ENCODE measurements around the gene GPR17.
A peak's percentile ranks its signal among the peaks of the same experiment; 100 is the strongest.

The GPR17 gene

GRCh38 chr2:127641846-127642507 lies 4.0 kb upstream of the GPR17 start:
- DNase-seq (ENCODE audit: low read depth) = no peak

DNA sequence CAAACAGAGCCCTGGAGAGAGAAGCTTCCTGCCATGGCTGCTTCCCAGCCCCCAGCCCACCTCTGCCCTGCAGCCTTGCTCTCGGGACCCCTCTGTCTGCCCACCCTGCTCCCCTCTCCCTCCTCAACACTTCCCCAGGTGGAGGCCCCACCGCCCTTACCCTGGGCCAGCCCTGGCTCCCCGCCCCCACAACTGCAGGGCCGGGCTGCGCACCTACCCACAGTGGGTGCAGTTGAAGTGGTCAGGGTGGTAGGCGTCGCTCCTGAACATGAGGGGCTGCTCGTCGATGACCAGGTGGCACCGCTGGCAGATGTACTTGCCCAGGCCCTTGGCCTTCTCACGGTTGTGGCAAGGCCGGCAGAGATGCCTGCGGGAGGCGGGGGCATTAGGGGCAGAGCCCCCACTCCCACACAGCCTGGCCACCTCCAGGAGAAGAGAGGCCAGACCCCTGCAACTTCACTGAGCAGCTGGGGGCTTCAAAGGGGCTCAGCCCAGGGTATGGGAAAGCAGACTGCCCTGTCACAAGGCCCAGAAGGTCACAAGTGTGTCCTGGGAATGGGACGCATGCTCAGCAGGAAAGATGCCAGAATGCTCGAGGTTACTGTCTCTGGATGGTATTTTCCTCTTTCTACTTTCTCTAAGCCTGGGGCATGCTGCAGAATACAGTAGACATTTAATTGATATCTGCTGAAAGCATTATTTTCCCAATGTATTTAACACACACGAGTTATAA lies 3.1 kb upstream of the GPR17 start:
- DNase-seq (ENCODE audit: low read depth) = no peak

- no peak for DNase-seq (ENCODE audit: low read depth)
These were observed 2.4 kb upstream of the GPR17 start for GRCh38 chr2:127643439-127644065.

DNA sequence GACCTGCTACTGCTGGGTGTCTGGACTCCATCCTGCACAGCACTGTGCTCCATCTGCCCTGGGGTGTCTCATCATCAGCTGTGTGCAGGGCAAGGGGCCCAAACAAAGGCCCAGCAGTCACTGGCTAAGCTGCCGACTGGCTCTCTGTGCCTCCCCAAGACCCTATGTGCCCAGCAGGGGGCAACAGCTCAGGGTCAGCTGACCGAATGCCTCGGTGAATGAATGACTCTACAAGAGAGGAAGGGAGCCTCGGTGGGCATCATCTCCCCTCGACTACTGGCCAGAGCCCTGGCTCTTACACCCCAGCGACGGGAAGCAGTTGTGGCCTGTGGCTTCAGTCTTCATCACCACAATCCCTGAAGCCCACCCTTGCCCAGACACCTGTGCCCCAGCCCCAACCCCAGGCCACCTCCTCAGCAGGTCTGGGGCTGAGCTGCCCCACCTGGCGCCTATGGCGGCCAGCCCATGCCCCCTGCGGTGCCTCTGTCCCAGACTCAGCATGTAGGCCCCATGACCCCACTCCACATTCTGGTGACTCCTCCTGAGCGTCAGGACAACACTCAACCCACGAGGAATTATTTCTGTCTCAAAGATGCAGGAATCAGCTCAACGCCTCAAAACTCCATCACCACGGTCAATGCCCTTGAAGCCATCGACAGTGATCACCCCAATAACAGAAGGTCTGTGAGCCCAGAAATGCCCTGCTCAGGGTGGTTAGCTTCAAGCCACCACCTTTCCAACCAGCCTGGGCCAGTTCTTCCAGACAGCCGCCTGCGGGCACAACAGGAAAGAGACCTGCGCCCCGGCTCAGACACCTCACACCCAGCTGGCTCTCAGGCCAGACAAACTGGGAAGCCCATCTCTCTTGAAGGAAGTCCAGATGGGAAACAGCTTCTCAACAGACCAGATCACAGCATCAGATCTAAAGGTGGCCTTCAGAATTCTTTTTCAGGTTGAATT lies 1.6 kb upstream of the GPR17 start:
- DNase-seq (ENCODE audit: low read depth) = no peak

- DNase-seq (ENCODE audit: low read depth) = no peak
These were observed 943 bp upstream of the GPR17 start for GRCh38 chr2:127645026-127645394.

DNA sequence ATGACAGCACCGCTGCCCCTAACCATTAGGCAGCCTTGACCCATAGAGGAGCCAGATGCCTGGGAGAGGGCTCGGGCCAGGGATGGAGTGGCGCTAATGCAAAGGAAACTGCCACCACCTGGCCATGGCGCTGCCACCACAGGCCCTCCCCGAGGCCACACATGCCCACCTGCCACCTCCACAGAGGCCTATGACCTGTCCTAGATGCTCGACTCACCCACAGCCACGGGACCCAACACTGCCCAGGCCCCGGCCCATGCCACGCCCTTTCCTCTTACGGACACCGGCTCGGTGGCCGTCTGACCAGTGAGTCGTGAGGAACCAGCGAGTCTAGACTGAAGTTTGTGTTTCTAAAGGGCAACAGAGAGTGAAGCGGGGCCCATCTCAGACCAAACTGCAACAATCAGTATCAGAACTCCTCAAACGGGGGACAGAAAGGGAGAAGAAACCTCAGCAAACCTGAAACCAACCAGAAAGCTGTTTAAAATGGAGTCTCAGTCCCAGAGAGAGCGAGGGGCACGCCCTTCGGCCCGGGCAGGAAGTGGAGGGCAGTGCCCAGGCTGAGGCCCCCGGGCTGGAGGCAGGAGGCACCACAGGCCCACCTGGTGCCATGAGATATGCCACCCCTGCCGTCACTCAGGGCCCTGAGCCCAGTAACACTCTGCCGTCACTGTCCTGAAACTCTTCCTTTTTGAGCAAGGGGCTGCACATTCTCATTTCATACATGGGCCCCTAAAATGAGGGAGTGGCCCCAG lies 711 bp downstream of the GPR17 start:
- DNase-seq (ENCODE audit: low read depth) = no peak

DNA sequence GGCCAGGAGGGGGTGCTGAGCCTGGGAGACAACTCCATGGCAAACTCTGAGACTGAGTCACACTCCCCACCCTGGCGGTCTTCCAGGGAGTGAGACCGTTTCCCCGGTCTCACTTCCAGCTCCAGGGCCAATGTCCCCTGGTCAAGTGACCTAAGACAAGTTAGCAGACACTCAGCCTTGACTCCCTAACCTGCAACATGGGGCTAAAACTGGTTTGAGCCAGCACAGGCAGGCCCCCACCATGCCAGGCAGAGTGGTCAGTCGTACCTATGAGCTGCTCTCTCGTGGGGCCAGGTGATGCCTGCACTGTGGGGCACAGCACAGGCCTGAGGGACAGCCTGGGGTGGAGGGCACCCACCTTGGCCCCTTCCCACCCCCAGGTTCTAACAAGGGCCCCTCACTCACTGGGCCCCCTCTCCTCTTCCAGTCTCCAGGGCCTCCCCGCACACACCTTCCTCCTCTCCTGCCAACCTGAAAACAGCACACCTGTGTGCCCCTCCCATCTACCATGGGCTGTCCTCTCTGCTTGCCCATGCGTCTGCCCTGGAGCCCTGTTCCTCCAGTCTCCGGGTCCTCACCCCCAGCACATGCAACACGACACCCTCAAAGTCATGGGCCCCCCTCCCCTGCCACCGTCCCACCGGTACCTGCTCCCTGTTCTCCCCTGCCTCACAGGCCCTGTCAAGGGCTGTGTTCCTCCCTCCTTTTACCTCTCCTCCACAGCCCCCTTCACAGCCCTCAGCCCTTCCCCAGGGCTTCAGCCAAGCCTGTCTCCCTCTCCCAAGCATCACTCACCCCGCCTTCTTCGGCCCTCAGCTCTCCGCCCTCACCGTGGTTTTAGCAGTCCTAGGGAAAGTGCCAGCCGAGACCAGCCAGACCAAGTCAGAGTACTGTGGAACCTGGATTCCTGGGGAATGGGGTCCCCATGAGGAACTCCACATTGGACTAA lies 1.6 kb downstream of the GPR17 start:
- no peak for DNase-seq (ENCODE audit: low read depth)

DNA sequence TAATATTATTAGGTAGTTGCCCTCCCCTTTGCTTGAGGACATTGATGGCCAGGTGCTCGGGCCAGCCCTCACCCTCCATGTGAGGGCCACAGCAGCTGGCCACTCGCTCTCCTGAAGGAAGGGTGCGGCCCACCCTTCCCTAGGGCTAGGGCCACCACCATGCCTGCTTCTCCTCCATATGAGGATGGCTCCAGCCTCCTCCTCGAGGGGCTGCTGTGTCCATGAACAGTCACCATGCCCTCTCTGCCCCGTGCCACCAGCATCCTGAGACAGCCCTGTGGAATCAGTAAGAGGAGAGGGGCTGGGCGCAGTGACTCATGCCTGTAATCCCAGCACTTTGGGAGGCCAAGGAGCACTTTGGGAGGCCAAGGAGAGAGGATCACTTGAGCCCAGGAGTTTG lies 2.4 kb downstream of the GPR17 start:
- DNase-seq (ENCODE audit: low read depth) = no peak

- no peak for DNase-seq (ENCODE audit: low read depth)
These were observed 3.2 kb downstream of the GPR17 start for GRCh38 chr2:127649100-127649611.

- DNase-seq (ENCODE audit: low read depth) = peak; percentile 57
These were observed 3.7 kb downstream of the GPR17 start for GRCh38 chr2:127649684-127650040.

GRCh38 chr2:127650041-127650784 lies 4.3 kb downstream of the GPR17 start:
- no peak for DNase-seq (ENCODE audit: low read depth)

DNA sequence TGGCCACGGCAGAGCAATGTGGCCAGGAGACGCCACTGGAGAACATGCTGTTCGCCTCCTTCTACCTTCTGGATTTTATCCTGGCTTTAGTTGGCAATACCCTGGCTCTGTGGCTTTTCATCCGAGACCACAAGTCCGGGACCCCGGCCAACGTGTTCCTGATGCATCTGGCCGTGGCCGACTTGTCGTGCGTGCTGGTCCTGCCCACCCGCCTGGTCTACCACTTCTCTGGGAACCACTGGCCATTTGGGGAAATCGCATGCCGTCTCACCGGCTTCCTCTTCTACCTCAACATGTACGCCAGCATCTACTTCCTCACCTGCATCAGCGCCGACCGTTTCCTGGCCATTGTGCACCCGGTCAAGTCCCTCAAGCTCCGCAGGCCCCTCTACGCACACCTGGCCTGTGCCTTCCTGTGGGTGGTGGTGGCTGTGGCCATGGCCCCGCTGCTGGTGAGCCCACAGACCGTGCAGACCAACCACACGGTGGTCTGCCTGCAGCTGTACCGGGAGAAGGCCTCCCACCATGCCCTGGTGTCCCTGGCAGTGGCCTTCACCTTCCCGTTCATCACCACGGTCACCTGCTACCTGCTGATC lies 4.9 kb downstream of the GPR17 start:
- no peak for DNase-seq (ENCODE audit: low read depth)

DNA sequence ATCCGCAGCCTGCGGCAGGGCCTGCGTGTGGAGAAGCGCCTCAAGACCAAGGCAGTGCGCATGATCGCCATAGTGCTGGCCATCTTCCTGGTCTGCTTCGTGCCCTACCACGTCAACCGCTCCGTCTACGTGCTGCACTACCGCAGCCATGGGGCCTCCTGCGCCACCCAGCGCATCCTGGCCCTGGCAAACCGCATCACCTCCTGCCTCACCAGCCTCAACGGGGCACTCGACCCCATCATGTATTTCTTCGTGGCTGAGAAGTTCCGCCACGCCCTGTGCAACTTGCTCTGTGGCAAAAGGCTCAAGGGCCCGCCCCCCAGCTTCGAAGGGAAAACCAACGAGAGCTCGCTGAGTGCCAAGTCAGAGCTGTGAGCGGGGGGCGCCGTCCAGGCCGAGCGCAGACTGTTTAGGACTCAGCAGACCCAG lies 5.4 kb downstream of the GPR17 start:
- no peak for DNase-seq (ENCODE audit: low read depth)

DNA sequence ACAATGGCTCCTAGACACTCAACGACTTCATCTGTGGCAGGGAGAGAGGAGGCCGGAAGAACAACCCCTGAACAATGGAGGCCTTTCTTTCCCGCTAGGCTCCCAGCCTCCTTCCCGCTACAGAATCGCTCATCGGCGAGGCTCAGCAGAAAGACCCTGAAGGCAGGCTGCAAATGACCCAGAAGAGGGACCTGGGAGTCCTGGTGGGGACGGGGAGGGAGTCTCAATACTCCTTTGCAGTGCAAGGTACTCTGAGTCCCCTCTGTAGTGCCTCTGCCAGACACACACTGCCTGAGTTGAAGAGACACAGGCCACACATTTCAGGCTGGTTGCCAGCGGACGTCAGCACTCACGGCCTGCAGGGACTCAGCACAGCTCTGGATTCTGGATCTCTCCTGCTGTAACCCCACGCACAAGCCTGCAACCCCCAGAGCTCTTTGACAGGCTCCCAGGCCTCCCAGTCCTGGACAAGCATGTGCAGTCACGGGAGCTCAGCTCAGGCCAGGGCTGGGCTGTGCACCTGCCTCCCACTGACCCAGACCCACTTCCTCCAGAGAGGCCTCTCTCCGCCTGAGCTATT lies 6.1 kb downstream of the GPR17 start:
- DNase-seq (ENCODE audit: low read depth) = no peak

- no peak for DNase-seq (ENCODE audit: low read depth)
These were observed 6.9 kb downstream of the GPR17 start for GRCh38 chr2:127652786-127653357.

DNA sequence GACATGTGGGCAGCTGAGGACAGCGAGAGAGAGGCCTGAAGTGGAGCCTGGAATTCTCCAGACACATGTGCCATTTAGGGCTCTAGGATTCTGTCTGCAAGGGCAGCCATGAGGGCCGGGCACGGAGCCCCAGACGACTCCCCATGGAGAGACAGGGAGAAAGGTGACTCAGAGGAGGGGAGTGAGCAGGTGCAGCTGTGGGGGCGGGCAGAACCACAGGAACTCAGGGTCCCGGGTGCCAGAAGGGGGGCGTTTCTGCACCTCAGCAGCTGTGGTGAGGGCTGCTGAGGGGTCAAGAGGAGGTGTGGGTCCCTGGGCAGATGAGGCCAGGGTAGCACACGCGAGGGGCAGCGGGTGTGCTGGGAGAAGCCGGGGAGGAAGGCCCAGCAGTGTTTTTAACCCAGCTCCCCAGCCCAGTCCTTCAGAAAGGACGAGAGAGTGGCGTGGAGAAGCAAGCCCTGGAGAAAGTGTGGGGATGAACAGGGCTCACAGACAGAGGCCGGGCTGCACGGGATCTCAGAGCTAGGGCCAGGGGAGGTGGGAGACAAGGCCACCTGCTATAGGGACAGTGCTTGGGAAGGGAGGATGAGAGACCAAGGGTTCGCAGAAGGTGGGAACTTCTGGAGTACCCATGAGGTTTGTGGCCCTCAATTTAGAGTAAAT lies 7.6 kb downstream of the GPR17 start:
- no peak for DNase-seq (ENCODE audit: low read depth)

- DNase-seq (ENCODE audit: low read depth) = no peak
These were observed 8.3 kb downstream of the GPR17 start for GRCh38 chr2:127654084-127654837.

Measured in CMK (cell line).